Smooth muscle cell (in vitro differentiated cells): ENCODE measurements around the gene AK8. TPM values are rescaled to one million over a fixed set of nuclear protein-coding genes. Genes with fewer than 3 reads are reported as not detected.

Experiments
- DNase-seq: peaks from one replicate; lab custom pipeline; 2025; ENCODE audit not compliant: unreplicated experiment; lab: John Stamatoyannopoulos, UW
- H2AFZ ChIP-seq: fragments of 200-600 bp; sonication (generic); 2 replicates; pipeline ENCODE4 v1.6.0; 2016; ENCODE audit warnings: antibody characterized with exemption, low read depth, mild to moderate bottlenecking
- H3F3A ChIP-seq: fragments of 200-600 bp; sonication (generic); 2 replicates; pipeline ENCODE4 v1.6.0; 2017; ENCODE audit warnings: antibody characterized with exemption, low read depth
- H3K27ac ChIP-seq: fragments of 200-600 bp; sonication (generic); 2 replicates; pipeline ENCODE4 v1.5.1; 2016; ENCODE audit warnings: low read depth, mild to moderate bottlenecking
- H3K27me3 ChIP-seq: fragments of 200-600 bp; sonication (generic); 2 replicates; pipeline ENCODE4 v1.6.1; 2016; ENCODE audit warnings: low read depth, mild to moderate bottlenecking
- H3K36me3 ChIP-seq: fragments of 200-600 bp; sonication (generic); 2 replicates; pipeline ENCODE4 v1.5.1; 2016; ENCODE audit warnings: low read depth
- H3K4me1 ChIP-seq: fragments of 200-600 bp; sonication (generic); 2 replicates; pipeline ENCODE4 v1.5.1; 2016; ENCODE audit warnings: low read depth
- H3K4me2 ChIP-seq: fragments of 200-600 bp; sonication (generic); 2 replicates; pipeline ENCODE4 v1.6.0; 2016; ENCODE audit warnings: mild to moderate bottlenecking
- H3K4me3 ChIP-seq: fragments of 200-600 bp; sonication (generic); 2 replicates; pipeline ENCODE4 v1.5.1; 2016; ENCODE audit warnings: mild to moderate bottlenecking
- H3K79me2 ChIP-seq: fragments of 200-600 bp; sonication (generic); 2 replicates; pipeline ENCODE4 v1.6.0; 2016; ENCODE audit warnings: low read depth, mild to moderate bottlenecking
- H3K9ac ChIP-seq: fragments of 200-600 bp; sonication (generic); 2 replicates; pipeline ENCODE4 v1.6.0; 2016; ENCODE audit warnings: low read depth
- H3K9me3 ChIP-seq: fragments of 200-600 bp; sonication (generic); replicated peaks from 2 replicates; pipeline ENCODE4 v1.5.1; 2016; ENCODE audit warnings: low read depth
- H4K20me1 ChIP-seq: fragments of 200-600 bp; sonication (generic); 2 replicates; pipeline ENCODE4 v1.6.0; 2016; ENCODE audit warnings: low read depth
- WGBS: methylation state at CpG from one replicate; pipeline ENCODE4 v1.1.7; 2016; ENCODE audit warnings: low lambda C conversion rate; 5-methylcytosine and 5-hydroxymethylcytosine counted together
- polyA plus RNA-seq: library from polyadenylated mRNA; unstranded; fragments of >200 nt; fragmentation: Nextera tagmentation; extraction: Ambion mirVana; gene quantifications from 2 replicates; pipeline ENCODE4 v1.2.1, GENCODE V29; 2016
- total RNA-seq: library from RNA; depleted of rRNA; stranded (reverse); fragments of >200 nt; gene quantifications from 2 replicates; pipeline ENCODE4 v1.2.3, GENCODE V29; 2014
- TF ChIP-seq, protein P1 (sequence below): fragments of 200-600 bp; sonication (generic); IDR thresholded peaks from 2 replicates; pipeline ENCODE4 v1.5.1; 2017; ENCODE audit warnings: borderline replicate concordance, mild to moderate bottlenecking, antibody characterized with exemption; ENCODE audit not compliant: insufficient read depth, poor library complexity, severe bottlenecking

AK8 gene
- total and polyA plus RNA-seq, 2 experiments from 2014 or later, result 0.67 to 1.4 TPM

DNA sequence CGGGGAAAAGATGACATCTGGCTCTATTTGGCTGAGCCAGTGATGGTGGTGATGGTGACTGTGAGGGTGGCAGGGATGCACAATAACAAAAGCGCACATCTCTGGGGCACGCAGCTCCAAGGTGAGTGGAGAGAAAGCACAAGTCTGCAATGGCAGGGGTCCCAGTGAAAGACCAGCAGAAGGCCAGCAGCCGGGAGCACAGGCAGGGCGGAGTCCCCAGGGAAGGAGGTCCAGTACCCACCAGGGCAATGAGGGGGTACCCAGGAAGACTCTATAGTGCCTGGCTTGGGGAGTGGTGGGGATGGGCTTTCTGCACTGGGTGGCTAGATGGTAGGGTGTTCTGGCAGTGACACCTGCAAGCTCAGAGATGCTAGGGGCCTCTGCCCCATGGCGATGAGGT, 69.4 kb downstream of the AK8 start:
- WGBS, result 95% methylated on average over 6 of the region's 6 CpGs
- Histone ChIP-seq H4K20me1 (no peaks in the 10 kb centered on the region), H3K79me2 (no peaks in the 10 kb centered on the region), H3K4me1 (no peaks in the 10 kb centered on the region), H3K9me3 (no peaks in the 10 kb centered on the region), H3K27me3 (no peaks in the 10 kb centered on the region), H3K4me3 (no peak overlapping the region), H3K36me3 (no peaks in the 10 kb centered on the region), H3F3A (no peaks in the 10 kb centered on the region), H2AFZ (no peak overlapping the region), H3K27ac (no peak overlapping the region), H3K4me2 (no peak overlapping the region), H3K9ac (no peak overlapping the region)
- DNase-seq, result no peak
- TF ChIP-seq, protein P1, sequence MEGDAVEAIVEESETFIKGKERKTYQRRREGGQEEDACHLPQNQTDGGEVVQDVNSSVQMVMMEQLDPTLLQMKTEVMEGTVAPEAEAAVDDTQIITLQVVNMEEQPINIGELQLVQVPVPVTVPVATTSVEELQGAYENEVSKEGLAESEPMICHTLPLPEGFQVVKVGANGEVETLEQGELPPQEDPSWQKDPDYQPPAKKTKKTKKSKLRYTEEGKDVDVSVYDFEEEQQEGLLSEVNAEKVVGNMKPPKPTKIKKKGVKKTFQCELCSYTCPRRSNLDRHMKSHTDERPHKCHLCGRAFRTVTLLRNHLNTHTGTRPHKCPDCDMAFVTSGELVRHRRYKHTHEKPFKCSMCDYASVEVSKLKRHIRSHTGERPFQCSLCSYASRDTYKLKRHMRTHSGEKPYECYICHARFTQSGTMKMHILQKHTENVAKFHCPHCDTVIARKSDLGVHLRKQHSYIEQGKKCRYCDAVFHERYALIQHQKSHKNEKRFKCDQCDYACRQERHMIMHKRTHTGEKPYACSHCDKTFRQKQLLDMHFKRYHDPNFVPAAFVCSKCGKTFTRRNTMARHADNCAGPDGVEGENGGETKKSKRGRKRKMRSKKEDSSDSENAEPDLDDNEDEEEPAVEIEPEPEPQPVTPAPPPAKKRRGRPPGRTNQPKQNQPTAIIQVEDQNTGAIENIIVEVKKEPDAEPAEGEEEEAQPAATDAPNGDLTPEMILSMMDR, result no peak

DNA sequence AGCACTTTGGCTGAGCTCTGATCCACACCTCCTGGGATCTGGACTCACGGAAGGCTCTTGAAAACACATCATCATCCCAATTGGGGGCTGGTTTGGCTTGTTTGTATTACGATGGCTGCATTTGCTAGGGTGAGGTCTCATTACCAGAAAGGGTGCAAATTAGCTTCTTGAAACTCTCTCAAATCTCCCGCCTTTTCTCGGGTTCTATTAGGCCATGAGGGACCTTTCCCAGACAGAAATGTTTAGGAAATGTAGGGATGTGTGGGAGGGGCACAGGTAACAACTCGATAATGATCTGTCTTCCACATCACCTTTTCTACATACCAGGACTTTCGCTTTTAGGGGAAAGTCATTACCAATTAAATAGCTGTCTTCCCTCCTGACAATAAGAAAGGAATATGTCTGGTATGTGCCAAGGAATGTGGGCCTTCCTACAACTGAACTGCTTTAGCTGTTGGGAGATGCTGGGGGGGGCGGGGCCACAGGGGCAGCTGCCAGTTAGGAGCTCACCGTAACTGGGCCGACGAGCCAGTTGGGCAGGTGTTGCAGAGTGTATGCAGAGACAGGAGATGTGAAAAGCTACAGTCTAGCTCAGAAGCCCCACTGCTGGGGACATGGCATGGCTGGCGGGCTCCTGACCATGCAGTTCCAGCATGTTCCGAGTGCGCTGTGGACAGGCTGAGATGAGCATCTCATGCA, 71.2 kb downstream of the AK8 start:
- no peaks in the 10 kb centered on the region for H4K20me1 ChIP-seq
- H3K79me2 ChIP-seq, result no peaks in the 10 kb centered on the region
- DNase-seq, result no peak
- H3K27me3 ChIP-seq, result no peaks in the 10 kb centered on the region
- no peak overlapping the region for H3K4me2 ChIP-seq
- no peak overlapping the region for H2AFZ ChIP-seq
- H3K4me3 ChIP-seq, result no peak overlapping the region
- TF ChIP-seq, protein P1, result no peak
- H3K9ac ChIP-seq, result no peak overlapping the region
- H3K4me1 ChIP-seq, result no peaks in the 10 kb centered on the region
- WGBS, result 44% methylated on average over 13 of the region's 13 CpGs
- H3K9me3 ChIP-seq, result no peaks in the 10 kb centered on the region
- no peaks in the 10 kb centered on the region for H3K36me3 ChIP-seq
- no peak overlapping the region for H3K27ac ChIP-seq
- no peaks in the 10 kb centered on the region for H3F3A ChIP-seq

DNA sequence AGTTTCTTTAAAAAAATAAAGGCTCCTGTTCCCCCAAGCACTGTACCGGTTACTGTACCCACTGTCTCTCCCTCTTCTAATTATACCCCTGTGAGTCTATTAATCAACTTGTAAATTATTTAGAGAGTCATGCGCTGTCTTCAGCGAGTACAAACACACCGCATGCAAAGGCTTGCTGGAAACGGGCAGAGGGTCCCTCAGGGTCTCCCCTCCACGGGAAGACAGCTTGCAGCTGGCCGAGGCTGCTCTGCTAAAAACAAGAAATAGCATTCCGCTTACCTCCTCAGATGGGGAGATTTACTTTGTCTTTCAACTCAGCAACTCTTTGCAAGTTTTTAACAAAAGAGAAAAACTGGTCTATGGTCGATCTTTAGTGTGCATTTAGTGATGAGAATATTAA, 71.8 kb downstream of the AK8 start:
- Histone ChIP-seq H4K20me1 (no peaks in the 10 kb centered on the region), H3K27ac (no peak overlapping the region), H3K9me3 (no peaks in the 10 kb centered on the region), H2AFZ (no peak overlapping the region), H3K4me1 (no peaks in the 10 kb centered on the region), H3K4me2 (no peak overlapping the region), H3K79me2 (no peaks in the 10 kb centered on the region), H3K9ac (no peak overlapping the region), H3K36me3 (no peaks in the 10 kb centered on the region), H3K4me3 (no peak overlapping the region), H3F3A (no peaks in the 10 kb centered on the region), H3K27me3 (no peaks in the 10 kb centered on the region)
- WGBS, result 63% methylated on average over 9 of the region's 9 CpGs
- no peak for DNase-seq
- TF ChIP-seq, protein P1, result no peak
